Measurements from ENCODE around the gene SPOCK1. TPM values are rescaled to one million over a fixed set of nuclear protein-coding genes. Genes with fewer than 3 reads are reported as not detected.

Gene SPOCK1
- total RNA-seq, 4 donors from 2014 or later, result 46.5 to 52.7 (median 51.4) TPM

DNA sequence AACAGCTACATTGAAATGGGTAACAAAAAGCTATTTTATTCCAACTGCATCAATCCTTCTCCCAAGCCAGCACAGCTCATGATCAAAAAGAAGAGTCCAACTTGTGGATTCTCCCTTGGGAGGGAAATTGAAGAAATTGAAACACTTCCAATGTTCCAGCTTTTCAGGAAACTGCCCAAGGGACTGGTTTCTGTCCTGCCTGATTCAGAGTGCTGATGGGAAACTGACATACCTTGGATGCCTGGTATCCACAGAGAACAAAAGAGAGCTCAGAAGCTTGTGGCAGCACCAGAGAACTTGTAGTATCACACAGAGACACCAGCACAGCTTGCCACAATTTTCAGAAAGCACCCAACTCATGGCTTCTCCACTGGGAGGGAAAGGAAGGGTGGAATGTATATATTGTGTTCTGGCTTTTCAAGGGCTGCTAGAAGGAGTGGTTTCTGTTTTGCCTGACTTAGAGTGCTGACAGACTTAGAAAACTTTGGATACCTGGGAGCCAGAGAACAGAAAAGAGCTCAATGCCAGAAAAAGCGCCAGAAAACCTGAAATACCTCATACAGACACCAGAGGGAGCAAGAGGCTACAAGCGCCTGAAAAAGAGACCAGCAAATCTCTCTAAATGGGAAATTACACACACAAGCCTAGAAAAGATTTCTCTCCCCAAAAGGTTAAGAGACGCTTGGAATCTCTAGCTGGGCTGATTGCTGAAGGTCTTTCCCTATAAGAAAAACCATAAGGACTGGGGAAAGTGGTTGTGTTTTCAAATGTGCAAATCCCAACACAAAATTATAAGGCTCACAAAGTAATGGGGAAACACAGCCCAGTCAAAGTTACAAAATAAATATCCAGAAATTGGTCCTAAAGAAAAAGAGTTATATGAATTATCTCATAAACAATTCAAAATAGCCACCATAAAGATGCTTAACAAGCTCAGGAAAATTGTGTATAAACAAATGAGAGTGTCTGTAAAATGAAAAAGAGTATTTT lies 178.8 kb downstream of the SPOCK1 start:
- H3K4me1 ChIP-seq, result peaks cover 0 to 15% (median 0%) of the 10 kb centered on the region in 3 donors
- no peak overlapping the region for H3K27ac ChIP-seq
- ATAC-seq, result no peak
- H3K36me3 ChIP-seq, result no peaks in the 10 kb centered on the region
- H3K9me3 ChIP-seq, result peaks cover 0 to 11% (median 0%) of the 10 kb centered on the region in 3 donors
- H3K27me3 ChIP-seq, result peaks cover 12% of the 10 kb centered on the region
- 7 to 10% methylated on average over 3 of the region's 3 CpGs for WGBS, 2 donors (ENCODE audit: low coverage in 1 of 2)
- H3K4me3 ChIP-seq, result no peak overlapping the region
- TF ChIP-seq CTCF (IDR thresholded peaks at IDR 0.05) (peak; percentile 80 to 88 (median 82)), POLR2A (IDR thresholded peaks at IDR 0.05) (no peak), EP300 (IDR thresholded peaks at IDR 0.05) (no peak), POLR2AphosphoS5 (IDR thresholded peaks at IDR 0.05) (no peak)

- Histone ChIP-seq H3K36me3 (no peaks in the 10 kb centered on the region), H3K27ac (no peak overlapping the region), H3K4me3 (no peak overlapping the region), H3K27me3 (peaks cover 12% of the 10 kb centered on the region), H3K9me3 (peaks cover 0 to 11% (median 0%) of the 10 kb centered on the region in 3 donors), H3K4me1 (peaks cover 0 to 16% (median 0%) of the 10 kb centered on the region in 3 donors)
- ATAC-seq, result no peak
- 30 to 89% methylated on average over 2 to 6 of the region's 6 CpGs for WGBS, 2 donors (ENCODE audit: low coverage in 1 of 2)
- no peak for TF ChIP-seq POLR2AphosphoS5 (IDR thresholded peaks at IDR 0.05)
- TF ChIP-seq POLR2A (IDR thresholded peaks at IDR 0.05), result no peak
- TF ChIP-seq CTCF (IDR thresholded peaks at IDR 0.05), result no peak
- TF ChIP-seq EP300 (IDR thresholded peaks at IDR 0.05), result no peak
These were observed 181.1 kb downstream of the SPOCK1 start for GRCh38 chr5:137318027-137318426.

DNA sequence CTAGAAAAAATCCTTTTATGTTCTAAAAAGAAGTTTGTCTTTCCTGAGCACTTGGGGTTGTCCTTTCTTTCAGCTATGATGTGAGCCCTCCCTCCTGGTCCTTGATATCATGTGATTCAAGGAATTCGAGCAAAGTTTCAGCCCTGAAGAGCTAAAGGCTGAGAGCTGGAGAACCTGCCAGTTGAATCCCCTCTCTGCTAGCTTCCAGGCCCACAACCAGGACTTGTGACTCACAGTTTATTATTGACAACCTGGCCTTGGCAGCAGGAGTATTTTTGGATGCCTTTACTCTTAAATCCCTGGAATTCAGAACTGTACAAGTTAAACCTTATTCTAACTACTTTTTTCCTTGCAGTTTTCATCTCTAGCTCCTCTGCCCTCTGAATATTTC lies 182.8 kb downstream of the SPOCK1 start:
- ATAC-seq, result no peak
- H3K27ac ChIP-seq, result no peak overlapping the region
- WGBS, 2 donors (ENCODE audit: low coverage in 1 of 2), result no CpG with 5 or more reads among the region's 1 CpG

GRCh38 chr5:137315534-137316345 lies 183.4 kb downstream of the SPOCK1 start:
- no peaks in the 10 kb centered on the region for H3K27me3 ChIP-seq
- H3K9me3 ChIP-seq, result no peaks in the 10 kb centered on the region
- H3K4me3 ChIP-seq, result no peak overlapping the region
- no peaks in the 10 kb centered on the region for H3K36me3 ChIP-seq
- ATAC-seq, result peak; percentile 62
- H3K4me1 ChIP-seq, result peaks cover 0 to 16% (median 0%) of the 10 kb centered on the region in 3 donors
- TF ChIP-seq EP300 (IDR thresholded peaks at IDR 0.05) (no peak), POLR2AphosphoS5 (IDR thresholded peaks at IDR 0.05) (peak; percentile 58)
- no peak overlapping the region for H3K27ac ChIP-seq
- WGBS, 2 donors (ENCODE audit: low coverage in 1 of 2), result 68 to 100% methylated on average over 1 to 5 of the region's 8 CpGs

More for the DNA sequence above, 182.8 kb downstream of the SPOCK1 start:
- Histone ChIP-seq H3K9me3 (peaks cover 0 to under 1% (median 0%) of the 10 kb centered on the region in 3 donors), H3K27me3 (peaks cover 5% of the 10 kb centered on the region), H3K4me3 (no peak overlapping the region), H3K36me3 (no peaks in the 10 kb centered on the region), H3K4me1 (peaks cover 0 to 16% (median 0%) of the 10 kb centered on the region in 3 donors)
- no peak for TF ChIP-seq POLR2A (IDR thresholded peaks at IDR 0.05)
- TF ChIP-seq EP300 (IDR thresholded peaks at IDR 0.05), result no peak
- no peak for TF ChIP-seq POLR2AphosphoS5 (IDR thresholded peaks at IDR 0.05)
- TF ChIP-seq CTCF (IDR thresholded peaks at IDR 0.05), result no peak

GRCh38 chr5:137315109-137315508 lies 184.0 kb downstream of the SPOCK1 start:
- Histone ChIP-seq H3K4me3 (no peak overlapping the region), H3K36me3 (no peaks in the 10 kb centered on the region), H3K4me1 (peaks cover 0 to 21% (median 3%) of the 10 kb centered on the region in 3 donors), H3K9me3 (no peaks in the 10 kb centered on the region), H3K27ac (no peak overlapping the region), H3K27me3 (no peaks in the 10 kb centered on the region)
- no peak for ATAC-seq
- WGBS, 2 donors (ENCODE audit: low coverage in 1 of 2), result 60 to 86% methylated on average over 1 to 2 of the region's 2 CpGs
- TF ChIP-seq EP300 (IDR thresholded peaks at IDR 0.05) (no peak), POLR2A (IDR thresholded peaks at IDR 0.05) (no peak), CTCF (IDR thresholded peaks at IDR 0.05) (no peak), POLR2AphosphoS5 (IDR thresholded peaks at IDR 0.05) (no peak)
